HuH-7.5 (cell line): Measurements from ENCODE around the gene MRPL27.
"Not testable (repeated sequence)": the region's sequence is repeated elsewhere in the genome, so short reads cannot be mapped to it uniquely, and the experiment has no call there.

ENCODE experiments used
- DNase-seq: peaks from one replicate; pipeline ENCODE4 v3.0.0; 2011; ENCODE audit warnings: low spot score

MRPL27 gene

DNA sequence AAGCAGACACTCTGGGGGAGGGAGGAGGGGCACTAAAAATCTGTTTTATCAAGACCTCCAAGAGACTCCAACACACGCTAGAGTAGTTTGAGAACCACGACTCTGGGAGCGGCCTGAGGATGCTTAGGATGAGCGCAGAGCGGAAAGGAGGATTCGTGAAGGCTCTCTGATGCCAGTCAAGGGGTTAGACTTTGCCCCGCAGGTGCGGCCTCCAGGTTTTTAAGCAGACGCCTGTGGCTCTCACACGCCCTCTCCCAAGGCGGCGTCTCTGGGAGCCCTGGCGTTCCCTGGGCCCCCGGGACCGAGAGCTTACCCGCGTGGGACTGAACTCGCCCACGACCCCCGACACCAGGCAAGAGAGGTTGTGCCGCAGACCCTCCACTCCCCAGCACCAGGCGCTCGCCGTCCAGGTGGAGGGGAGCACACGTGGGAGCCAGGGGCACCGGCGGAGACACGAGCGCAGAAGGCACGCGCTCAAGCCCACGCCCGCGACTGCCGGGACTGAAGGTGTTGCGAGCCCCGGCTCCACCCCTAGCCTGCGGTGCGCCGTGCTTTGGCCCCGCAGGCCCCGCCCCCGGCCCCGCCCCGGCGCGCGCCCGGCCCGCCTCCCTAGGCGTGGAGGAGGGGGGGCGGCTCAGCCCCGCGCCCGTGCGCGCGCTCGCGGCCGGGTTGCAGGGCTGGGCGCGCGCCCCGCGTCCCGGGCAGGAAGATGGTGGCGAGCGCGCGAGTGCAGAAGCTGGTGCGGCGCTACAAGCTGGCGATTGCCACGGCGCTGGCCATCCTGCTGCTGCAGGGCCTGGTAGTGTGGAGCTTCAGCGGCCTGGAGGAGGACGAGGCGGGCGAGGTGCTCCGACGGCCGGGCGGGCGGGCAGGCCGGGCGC, 27.3 kb downstream of the MRPL27 start, which contains the start of gene XYLT2:
Gene XYLT2, plus strand, starts transcription at position 695 of the 881 bp plus-strand sequence. Its CDS starts 15 bp downstream, at position 710.
- DNase-seq: peak; percentile 97

DNA sequence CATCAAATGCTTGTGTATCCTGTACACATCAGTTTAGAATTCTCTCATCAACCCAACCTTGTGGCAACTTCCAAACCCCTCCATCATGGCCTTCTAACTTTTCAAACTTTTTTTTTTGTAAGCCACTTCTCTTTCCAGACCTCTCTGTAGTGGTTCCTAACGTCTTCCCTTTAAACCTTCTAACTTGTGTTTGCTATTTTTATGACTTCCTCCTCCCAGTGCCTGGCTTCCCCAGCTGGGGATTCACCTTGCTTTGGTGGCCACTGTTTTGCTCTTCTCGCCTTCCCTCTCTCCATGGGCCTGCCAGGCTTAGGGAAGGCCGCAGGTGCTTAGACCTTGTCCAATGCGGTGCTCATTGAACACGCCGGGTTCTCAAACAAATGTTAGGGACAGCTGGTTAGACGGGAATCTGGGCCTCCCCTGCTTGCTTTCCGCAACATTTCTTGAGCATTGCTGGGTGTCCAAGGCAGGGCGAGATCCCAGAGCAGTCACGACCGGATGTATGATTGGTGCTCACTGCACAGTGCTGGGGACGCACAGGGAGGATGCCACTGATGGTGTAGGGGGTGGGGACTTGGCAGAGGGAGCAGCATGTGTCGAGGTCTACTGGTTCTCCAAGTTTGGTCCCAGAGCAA, 28.1 kb downstream of the MRPL27 start:
- DNase-seq: peak; percentile 35

DNA sequence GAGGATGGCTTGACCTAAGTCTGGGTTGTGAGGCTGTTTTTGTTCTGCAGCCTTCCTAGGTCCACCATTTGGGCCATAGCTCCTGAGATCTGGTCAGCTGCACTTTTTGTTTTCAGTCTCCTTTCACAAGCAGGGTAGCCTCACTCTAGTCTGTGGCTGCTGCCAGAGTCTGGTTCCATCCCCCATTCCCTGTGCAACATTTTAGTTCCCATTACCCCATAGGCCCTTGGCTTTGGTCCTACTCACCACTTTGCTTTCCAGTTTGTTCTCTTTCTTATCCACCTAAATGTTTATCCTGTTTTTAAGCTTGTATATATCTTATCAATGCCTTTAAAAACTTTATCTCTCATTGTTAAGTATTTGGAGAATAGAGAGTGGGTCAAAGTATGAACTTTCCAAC, 33.6 kb downstream of the MRPL27 start:
- DNase-seq: no peak

DNA sequence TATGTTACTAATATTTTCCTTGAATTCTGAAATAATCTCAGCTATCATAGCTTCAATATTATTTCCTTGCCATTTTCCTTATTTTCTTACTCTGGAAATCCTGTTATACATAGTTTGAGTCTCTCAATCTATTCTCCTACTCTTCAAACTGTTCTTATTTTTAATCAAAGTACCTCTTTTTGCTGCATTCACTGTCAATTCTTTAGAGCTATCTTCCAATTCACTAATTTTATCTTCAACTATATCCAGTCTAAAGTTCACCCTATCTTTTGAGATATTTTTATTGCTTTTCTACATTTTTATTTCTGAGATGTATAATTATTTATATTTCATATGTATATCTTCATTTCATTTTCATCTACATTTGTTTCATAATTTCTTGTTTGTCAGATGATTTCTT, 34.3 kb downstream of the MRPL27 start:
- no peak for DNase-seq

DNA sequence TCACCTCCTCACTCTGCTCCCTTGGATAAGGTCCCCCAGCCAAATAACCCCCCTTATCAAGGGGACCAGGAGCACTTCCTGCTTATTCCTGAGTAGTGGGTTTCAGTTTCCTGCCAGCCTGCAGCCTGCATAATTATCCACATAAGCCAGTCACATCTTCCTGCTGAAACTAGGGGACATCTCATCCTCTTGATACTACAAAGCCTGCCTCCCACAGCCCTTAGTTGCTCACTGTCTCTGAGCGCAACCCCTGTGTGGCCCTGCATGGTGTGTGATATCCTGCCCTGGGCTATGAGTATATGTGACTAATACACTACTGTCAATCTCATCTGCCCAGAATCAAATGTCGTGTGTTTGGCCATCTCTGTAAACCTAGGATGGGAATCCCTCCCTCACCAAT, 35.0 kb downstream of the MRPL27 start:
- DNase-seq: no peak

DNA sequence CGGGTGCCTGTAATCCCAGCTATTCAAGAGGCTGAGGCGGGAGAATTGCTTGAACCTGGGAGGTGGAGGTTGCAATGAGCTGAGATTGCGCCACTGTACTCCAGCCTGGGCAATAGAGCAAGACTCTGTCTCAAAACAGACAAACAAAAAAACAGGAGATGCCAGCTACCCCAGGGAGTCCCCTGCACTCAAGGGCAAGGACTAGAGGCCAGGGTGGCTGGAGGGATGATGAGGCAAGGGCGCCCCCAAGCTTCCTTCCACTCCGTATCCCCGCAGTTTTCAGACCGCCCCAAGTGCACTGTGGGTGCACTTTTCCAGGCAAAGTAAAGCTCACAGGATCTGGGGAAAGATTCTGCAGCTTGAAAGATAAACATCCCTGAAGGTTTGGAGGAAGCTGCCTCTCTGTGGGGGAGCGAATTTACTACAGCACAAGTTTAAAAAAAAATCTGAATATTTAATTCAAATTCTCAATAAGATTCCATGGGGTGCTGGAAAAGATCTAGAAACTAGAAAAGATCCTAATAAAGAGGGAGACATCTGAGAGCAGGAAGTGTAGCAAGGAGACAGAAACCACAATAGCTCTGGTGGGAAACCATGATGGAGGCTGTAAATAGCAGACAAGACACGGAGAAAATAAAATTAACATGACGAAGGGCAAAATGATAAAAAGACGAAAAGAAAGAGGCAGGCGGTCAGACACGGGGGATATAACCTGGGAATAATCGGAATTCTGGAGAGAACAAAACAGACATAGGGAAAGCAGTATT, 39.5 kb downstream of the MRPL27 start:
- DNase-seq: not testable (repeated sequence)

DNA sequence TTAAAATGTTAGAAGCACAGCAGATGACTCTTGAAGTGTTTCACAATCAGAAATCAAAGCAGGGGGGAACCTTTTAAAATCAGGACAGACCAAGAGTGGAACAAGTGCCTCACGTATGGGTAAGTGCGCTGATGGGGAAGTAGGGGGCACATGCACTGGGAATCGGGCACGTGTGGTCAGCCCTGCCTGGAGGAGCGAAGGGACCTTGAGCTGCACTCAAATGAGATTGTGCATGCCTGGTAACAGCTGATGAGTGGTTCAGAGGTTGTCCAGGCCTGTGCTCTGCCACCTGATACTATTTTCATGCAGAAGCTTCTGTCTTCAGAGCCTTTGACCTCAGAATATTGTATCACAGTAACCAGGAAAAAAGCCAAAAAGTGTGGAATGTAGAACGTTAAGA, 40.8 kb downstream of the MRPL27 start:
- no peak for DNase-seq

DNA sequence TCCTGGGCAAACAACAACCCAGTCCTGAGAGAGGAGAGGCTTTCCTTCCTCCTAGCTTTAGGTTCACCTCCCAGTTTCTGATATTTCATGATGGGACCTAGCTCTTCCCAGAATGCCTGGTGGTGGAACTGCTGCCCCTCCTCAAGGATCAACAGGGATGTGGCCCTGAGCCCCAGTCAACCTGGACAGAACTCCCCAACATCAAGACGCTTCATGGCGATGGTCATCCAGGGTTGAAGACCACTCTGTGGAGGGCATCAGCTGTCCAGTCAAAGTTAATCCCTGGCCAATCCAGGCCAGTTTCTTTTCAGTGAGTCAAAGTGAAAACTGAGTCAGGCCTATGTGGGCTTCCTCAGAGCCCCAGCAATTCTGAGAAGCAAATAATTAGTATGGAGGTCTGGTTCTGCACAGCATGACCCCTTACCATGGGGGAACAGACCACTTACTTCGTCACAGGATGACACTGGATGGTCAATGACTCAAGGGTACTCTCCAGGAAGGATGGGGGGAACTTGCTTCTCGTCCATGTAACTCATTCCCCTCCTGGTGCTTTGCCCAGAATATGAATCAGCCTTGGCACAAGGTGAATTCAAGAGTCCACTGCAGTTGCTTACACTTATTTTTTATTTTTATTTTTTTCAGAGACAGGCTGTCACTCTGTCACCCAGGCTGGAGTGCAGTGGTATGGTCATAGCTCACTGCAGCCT, 41.7 kb downstream of the MRPL27 start:
- no peak for DNase-seq

DNA sequence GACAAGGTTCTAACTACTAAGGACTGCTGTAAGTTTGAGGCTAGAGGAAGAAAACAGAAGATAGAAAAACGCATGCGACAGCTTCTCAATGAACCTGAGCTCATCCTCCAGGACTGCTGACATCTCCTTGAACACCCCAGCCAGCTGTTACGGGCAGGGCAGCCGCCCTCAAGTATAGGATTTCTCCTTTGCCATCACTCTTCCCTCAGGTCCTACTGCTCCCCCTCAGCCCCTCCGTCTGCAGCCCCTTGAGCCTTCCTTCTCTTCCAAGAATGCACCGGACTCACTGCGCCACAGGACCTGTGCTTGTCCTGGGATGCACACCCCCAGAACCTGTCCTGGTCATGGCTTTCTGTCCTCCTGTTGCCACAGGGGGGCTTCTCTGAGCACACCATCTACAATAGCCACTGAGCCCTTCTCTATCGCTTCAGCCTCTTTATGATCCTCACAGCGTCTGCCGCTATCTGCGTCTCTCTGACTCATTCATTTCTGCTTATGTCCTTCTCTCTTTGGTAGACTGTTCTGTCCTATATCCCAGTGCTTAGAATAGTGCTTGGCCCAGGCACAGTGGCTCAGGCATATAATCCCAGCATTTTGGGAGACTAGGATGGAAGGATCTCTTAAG, 42.7 kb downstream of the MRPL27 start:
- DNase-seq: no peak

DNA sequence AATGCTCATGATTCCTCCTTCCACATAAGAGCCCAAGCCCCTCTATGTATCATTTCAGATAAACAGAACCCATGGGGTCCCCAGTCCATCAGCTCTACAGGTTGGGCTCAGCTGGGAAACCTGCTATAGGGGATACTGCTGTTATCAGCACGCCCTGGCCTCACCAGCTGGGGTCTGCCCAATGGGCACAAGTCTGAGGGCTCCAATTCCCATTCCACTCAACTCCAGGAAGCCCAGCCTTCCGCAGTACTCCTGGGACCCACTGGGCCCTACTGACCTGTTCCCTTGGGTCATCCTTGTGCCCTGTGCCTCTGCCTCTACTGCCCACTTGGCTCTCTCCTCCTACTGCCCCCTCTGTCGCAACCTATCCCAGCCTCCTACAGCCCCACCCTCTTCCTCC, 43.3 kb downstream of the MRPL27 start:
- DNase-seq: no peak

DNA sequence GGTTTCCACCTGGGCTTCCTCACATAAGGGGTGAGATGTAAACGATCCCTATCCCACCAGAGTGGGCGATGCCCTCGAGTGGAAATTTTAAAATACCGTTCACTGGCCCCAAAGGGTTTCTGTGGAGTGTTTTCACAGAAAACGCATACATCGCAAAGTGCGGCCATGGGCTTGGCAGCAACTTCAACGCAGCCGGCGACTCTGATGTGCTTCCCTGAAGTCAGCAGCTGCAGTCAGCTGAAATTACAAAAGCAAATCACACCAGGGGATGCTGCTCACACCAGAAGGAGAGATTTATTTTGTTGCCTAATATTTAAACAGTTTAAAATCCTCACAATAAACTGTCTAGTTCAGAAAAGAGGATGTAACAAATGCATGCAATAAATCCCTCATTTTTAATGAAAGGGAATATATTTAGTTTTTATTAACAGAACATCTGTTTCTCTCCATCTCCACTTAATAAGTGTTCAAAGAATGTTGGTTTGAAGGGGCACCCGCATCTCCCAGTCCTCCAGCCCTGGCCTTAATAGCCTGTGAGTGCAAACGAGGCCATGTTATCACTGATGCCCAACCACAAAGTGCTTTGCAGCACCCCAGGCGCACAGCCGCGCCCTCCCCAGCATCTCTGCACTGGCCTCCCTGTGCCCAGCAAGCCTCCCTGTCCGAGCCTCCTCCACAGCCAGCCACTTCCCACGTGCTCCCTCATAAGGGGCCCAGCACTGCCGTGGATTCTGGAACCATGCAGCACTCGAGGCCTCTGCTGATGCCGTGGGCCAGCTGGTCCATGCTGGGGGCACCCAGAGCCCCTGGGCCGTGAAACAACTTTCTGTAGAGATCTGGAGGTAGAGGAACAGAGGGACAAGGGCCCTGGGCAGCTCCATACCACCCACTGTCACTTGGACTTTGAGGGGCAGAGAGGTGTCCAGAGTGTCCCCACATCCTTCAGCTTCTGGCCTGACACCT, 44.3 kb downstream of the MRPL27 start:
- DNase-seq: no peak

DNA sequence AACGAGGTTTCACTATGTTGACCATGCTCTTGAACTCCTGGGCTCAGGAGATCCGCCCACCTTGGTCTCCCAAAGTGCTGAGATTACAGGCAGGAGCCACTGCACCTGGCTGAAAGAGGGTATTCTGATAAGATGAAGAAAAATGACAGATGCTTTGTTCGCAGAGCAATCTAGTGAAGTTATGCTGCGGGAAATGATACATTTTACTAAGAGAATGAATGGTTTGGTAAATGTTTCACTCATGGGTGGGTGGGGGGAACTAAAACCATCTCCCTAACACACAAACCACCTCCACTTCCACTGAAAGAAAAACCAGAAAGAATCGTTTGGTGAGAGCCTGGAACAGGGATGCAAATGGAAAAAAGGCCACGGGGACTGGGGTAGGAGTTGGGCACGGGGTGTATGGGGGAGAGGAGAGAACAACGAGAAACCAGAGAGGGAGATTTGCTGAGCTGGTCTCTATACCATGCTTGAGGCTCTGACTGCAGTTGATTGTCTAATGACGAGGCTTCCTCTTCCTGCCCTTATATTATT, 46.1 kb downstream of the MRPL27 start:
- DNase-seq: no peak

DNA sequence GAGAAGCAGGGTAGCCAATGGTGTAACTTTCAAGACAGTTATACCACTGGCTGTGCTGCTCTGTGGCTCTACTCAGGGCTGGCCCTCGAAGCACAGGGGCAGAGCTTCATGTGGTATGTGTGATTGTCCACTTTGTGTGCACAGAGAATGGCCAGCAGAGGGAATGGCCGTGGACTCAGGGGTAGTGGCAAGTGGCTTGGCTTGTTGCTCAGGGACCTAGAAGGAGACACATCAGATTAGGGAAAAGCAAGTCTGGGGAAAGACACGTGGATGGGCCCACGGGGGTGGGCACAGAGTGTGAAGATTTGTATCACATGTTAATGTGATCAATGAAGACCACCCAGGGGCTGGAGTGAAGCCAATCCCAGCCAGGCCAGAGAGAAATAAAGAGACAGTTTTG, 47.1 kb downstream of the MRPL27 start:
- no peak for DNase-seq

DNA sequence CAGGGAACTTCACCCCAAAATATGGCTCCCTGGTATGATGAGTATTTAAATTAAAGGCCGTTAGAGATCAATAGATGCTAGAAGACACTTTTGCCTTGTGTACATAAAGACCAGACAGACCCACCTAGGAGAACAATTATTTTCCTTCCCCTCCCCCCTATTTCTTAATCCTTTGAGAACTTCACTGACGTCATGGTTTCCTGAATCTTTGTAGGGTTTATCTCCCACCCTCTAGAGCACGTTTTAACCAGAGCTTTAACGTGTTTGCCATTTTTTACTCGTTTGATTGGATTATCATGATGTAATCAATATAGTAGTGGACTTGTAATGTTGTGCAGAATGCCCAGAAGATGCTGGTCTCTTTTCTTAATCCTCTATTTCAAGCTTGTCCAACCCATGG, 49.9 kb downstream of the MRPL27 start:
- DNase-seq: no peak

DNA sequence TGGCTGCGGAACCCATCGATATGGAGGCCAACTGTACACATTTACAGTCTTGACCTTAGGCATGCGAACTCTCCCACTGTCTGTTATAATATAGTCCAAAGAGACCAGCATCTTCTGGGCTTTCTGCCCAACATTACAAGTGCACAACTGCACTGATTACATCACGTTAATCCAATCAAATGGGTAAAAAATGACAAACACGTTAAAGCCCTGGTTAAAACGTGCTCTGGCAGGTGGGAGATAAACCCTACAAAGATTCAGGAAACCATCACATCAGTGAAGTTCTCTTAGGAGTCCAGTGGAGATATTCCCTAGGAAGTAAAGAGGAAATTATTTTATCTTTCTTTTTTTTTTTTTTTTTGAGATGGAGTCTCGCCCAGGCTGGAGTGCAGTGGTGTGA, 50.7 kb downstream of the MRPL27 start:
- no peak for DNase-seq

DNA sequence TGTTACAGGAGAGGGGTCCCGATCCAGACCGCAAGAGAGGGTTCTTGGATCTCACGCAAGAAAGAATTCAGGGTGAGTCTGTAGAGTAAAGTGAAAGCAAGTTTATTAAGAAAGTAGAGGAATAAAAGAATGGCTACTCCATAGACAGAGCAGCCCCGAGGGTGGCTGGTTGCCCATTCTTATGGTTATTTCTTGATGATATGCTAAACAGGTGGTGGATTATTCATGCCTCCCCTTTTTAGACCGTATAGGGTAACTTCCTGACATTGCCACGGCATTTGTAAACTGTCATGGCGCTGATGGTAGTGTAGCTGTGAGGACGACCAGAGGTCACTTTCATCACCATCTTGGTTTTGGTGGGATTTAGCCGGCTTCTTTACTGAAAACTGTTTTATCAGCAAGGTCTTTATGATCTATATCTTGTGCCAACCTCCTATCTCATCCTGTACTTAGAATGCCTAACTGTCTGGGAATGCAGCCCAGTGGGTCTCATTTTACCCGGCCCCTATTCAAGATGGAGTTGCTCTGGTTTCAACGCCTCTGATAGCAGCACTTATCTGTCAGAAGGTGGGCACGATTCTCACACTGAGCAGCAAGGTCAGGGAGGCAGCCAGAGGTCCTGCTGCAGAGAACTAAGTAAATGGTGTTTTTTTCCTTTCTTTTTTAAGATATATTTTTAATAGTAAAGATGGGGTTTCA, 53.5 kb downstream of the MRPL27 start:
- DNase-seq: no peak

DNA sequence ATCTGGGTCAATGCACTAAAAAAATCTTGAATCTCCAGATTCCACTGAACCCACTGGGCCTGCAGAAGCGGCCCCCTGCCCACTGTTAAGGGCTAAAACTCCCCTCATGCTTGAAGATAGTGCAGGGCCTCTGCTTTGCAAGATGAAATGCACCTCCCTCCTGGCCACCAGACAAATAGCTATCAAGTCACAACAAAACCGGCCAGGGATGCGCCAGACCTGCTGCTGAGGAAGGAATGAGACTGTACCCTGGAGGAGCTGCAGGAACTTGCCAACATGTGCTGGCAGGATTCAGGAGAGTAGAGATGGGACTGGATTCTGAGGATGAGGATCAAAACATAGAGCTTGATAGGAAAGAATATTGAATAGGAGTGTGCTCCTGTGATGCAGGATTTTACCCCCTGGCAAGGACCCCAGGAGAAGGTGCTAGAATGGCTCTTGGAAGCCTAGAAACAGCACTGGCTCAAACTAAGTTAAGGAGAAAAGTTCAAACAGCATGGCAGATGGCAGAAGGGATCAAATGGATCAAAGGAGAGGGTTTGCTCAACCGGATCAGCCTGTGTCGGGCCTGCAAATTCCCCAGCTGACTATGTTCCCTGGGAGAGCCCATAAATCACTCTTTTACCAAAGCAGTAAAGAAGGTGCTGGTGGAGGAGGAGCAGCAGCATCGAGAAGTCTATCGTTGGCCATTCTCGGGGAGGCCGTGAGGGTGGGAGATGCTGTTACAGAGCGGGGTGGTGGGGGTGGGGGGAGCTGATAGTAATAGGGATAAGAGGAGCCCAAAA, 54.3 kb downstream of the MRPL27 start:
- no peak for DNase-seq
